WI38 (cell line): ENCODE results near the gene NIT1.

Experiments used
- H3K4me3 ChIP-seq: 2 replicates; pipeline ENCODE4 v1.5.1; 2011; ENCODE audit warnings: low read depth, mild to moderate bottlenecking, control low read depth, low read length
- CTCF ChIP-seq: IDR thresholded peaks from 2 replicates; pipeline ENCODE4 v1.5.1; 2012; ENCODE audit warnings: low read depth, mild to moderate bottlenecking, control low read depth, low read length

Gene NIT1

GRCh38 chr1:161117759-161118581 lies at the start of gene NIT1, which contains the start of gene PFDN2:
Gene NIT1, plus strand, starts transcription at chr1:161118105. Its CDS starts 72 bp downstream, at chr1:161118177.
Gene PFDN2, minus strand, starts transcription at chr1:161118037. Its CDS starts 11 bp downstream, at chr1:161118026.
- H3K4me3 ChIP-seq, result peak within 1 kb of the TSS; percentile 99
- no peak for TF ChIP-seq CTCF

GRCh38 chr1:161068306-161069234 lies 49.3 kb upstream of the NIT1 start:
- TF ChIP-seq CTCF, result no peak
- H3K4me3 ChIP-seq, result no peak overlapping the region

- TF ChIP-seq CTCF, result no peak
- H3K4me3 ChIP-seq, result no peak overlapping the region
Measured at GRCh38 chr1:161069241-161069640, 48.7 kb upstream of the NIT1 start.

DNA sequence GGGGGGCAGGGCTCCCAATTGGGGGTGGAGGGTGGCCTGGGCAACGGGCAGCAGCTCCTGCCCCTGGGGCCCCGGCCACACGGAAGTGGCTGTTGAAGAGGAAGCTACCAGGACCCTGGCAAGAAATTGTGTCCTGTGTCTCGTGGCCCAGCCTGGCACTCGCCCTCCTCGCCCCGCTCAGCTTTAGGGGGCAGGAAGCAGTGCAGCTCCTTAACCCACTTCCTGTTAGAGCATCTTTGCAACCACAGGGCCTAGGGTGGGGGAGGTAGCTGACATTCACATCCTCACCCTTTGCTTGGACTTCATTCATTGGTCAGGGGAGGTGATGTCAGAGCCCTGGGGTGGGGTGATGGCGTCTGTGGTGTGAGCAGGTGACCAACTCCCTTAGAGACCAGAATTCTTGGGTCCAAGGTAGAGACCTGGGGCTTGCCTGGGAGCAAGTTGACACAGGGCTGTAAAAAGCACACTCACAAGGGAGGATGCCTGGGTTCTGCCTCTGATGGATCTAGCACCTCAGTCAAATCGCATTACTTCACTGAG lies 48.1 kb upstream of the NIT1 start, which contains the start of gene ARHGAP30:
Gene ARHGAP30, minus strand, starts transcription at position 161 of the 540 bp plus-strand sequence. CDS start 267 bp downstream, outside the sequence.
- TF ChIP-seq CTCF, result no peak
- H3K4me3 ChIP-seq, result no peak within 1 kb of the TSS

DNA sequence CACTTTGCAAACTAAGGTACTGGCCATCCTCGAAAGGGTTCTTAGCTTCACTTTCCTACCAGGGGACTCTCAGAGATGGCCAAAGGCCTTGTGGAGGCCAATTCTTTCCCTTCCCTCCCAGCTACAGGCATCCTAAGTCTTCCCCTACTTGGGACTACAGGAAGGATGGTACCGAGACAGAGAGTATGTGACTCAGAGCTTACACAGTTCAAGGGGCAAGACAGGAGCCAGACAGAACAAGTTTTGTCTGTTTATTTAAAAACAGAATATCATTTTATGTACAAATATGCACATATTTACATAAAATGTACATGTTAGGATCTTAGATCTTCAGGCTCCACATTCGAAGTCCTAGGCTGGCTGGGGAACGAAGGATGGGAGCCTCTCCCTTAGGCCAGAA lies 47.1 kb upstream of the NIT1 start:
- H3K4me3 ChIP-seq, result no peak overlapping the region
- no peak for TF ChIP-seq CTCF

GRCh38 chr1:161071886-161072371 lies 46.0 kb upstream of the NIT1 start:
- TF ChIP-seq CTCF, result peak; percentile 48
- H3K4me3 ChIP-seq, result no peak overlapping the region
